Keratinocyte (primary cell): ENCODE data around the gene TDP2. TPM values are rescaled to one million over a fixed set of nuclear protein-coding genes. Genes with fewer than 3 reads are reported as not detected.
"Not testable (repeated sequence)": the region's sequence is repeated elsewhere in the genome, so short reads cannot be mapped to it uniquely, and the experiment has no call there.

ENCODE experiments used
- DNase-seq: peaks from one replicate; pipeline ENCODE4 v3.0.0-alpha.2; 2011; ENCODE audit warnings: low read depth, missing footprints, low spot score
- FAIRE-seq: peaks from 2 replicates; lab custom pipeline; 2011; peaks lifted over from hg19 to GRCh38; lab: Jason Lieb, UNC
- H2AFZ ChIP-seq: 2 replicates; pipeline ENCODE4 v1.6.0; 2012; ENCODE audit warnings: low read length, control low read depth, inconsistent platforms; ENCODE audit not compliant: control insufficient read depth
- H3K27ac ChIP-seq: 2 replicates; pipeline ENCODE4 v1.5.1; 2011; ENCODE audit warnings: low read length; ENCODE audit not compliant: control insufficient read depth, insufficient read depth
- H3K27me3 ChIP-seq: 3 replicates; pipeline ENCODE4 v1.6.0; 2011; ENCODE audit warnings: low read length; ENCODE audit not compliant: control insufficient read depth, insufficient read depth; ENCODE audit errors: extremely low read depth
- H3K36me3 ChIP-seq, 2 experiments: 2 replicates in 1 of 2; 3 replicates in 1 of 2; pipeline ENCODE4 v1.5.1; 2011; ENCODE audit warnings: low read length in 2 of 2, mild to moderate bottlenecking in 1 of 2; ENCODE audit not compliant: control insufficient read depth in 2 of 2, insufficient read depth in 2 of 2; ENCODE audit errors: extremely low read depth in 1 of 2
- H3K4me1 ChIP-seq: 3 replicates; pipeline ENCODE4 v1.5.1; 2011; ENCODE audit warnings: low read length; ENCODE audit not compliant: control insufficient read depth, insufficient read depth; ENCODE audit errors: extremely low read depth
- H3K4me2 ChIP-seq: 3 replicates; pipeline ENCODE4 v1.6.0; 2011; ENCODE audit warnings: low read depth, low read length; ENCODE audit not compliant: control insufficient read depth, insufficient read depth; ENCODE audit errors: extremely low read depth
- H3K4me3 ChIP-seq, 3 experiments: fragments of 200-600 bp in 1 of 3; sonication (generic) in 1 of 3; 2 replicates in 2 of 3; 3 replicates in 1 of 3; pipeline ENCODE4 v1.5.1; 2011 to 2016; ENCODE audit warnings: low read length in 3 of 3, mild to moderate bottlenecking in 3 of 3, control low read depth in 2 of 3, inconsistent platforms in 1 of 3, low read depth in 1 of 3, mixed read lengths in 1 of 3, mixed run types in 1 of 3, moderate library complexity in 1 of 3; ENCODE audit not compliant: control insufficient read depth in 2 of 3, insufficient read depth in 2 of 3; ENCODE audit errors: extremely low read depth in 1 of 3
- H3K79me2 ChIP-seq: 2 replicates; pipeline ENCODE4 v1.6.0; 2012; ENCODE audit warnings: low read length; ENCODE audit not compliant: control insufficient read depth, insufficient read depth
- H3K9ac ChIP-seq: 3 replicates; pipeline ENCODE4 v1.6.0; 2011; ENCODE audit warnings: low read length; ENCODE audit not compliant: control insufficient read depth, insufficient read depth; ENCODE audit errors: extremely low read depth
- H3K9me1 ChIP-seq: 3 replicates; pipeline ENCODE4 v1.6.0; 2011; ENCODE audit warnings: low read length; ENCODE audit not compliant: control insufficient read depth, insufficient read depth; ENCODE audit errors: extremely low read depth
- H3K9me3 ChIP-seq: 2 replicates; pipeline ENCODE4 v1.5.1; 2012; ENCODE audit warnings: low read depth, low read length; ENCODE audit not compliant: control insufficient read depth
- H4K20me1 ChIP-seq: 3 replicates; pipeline ENCODE4 v1.6.0; 2011; ENCODE audit warnings: low read length; ENCODE audit not compliant: control insufficient read depth, insufficient read depth; ENCODE audit errors: extremely low read depth
- EZH2 ChIP-seq: IDR thresholded peaks from one replicate; pipeline ENCODE4 v1.6.1; 2012; ENCODE audit warnings: inconsistent platforms, mild to moderate bottlenecking, low read length, moderate library complexity
- dilution Hi-C: fragments of 300-500 bp; cut with MboI; formaldehyde crosslinking; loops from one replicate; pipeline ENCODE4 v1.7.0; 2020; ENCODE audit warnings: low sequenced_read_pairs; ENCODE audit not compliant: extremely low pct_ligation_motif_present
- polyA plus RNA-seq, 5 experiments: library from polyadenylated mRNA; depleted of rRNA in 3 of 5; stranded (reverse) in 3 of 5; stranded (forward) in 1 of 5; unstranded in 1 of 5; fragments of >200 nt; gene quantifications; 1 replicate in 1 of 5; 2 replicates in 3 of 5; 3 replicates in 1 of 5; pipeline versions ENCODE4 v1.2.1 to v1.2.3, GENCODE V29; 2011 to 2012; ENCODE audit warnings: missing spikeins in 2 of 5, low read depth in 1 of 5, low replicate concordance in 1 of 5
- TF ChIP-seq, protein P1 (sequence below), 3 experiments: IDR thresholded peaks in 1 of 3; conservative IDR thresholded peaks in 1 of 3; optimal IDR thresholded peaks in 1 of 3; 2 replicates in 2 of 3; 3 replicates in 1 of 3; pipeline versions ENCODE3 to v1.5.1; 2011; ENCODE audit warnings: low read length in 3 of 3, mild to moderate bottlenecking in 3 of 3, moderate library complexity in 2 of 3, control low read depth in 1 of 3, inconsistent platforms in 1 of 3; ENCODE audit not compliant: insufficient read depth in 2 of 3; ENCODE audit errors: extremely low read depth in 1 of 3

TDP2 gene
- polyA plus RNA-seq, 1 donor (not counting 4 experiments of a cell fraction or from before 2014, with no cell fraction given), result 39.8 TPM

GRCh38 chr6:24673625-24674024 is 6.9 kb upstream of the TDP2 start:
- TF ChIP-seq EZH2, result no peak
- TF ChIP-seq, protein P1, sequence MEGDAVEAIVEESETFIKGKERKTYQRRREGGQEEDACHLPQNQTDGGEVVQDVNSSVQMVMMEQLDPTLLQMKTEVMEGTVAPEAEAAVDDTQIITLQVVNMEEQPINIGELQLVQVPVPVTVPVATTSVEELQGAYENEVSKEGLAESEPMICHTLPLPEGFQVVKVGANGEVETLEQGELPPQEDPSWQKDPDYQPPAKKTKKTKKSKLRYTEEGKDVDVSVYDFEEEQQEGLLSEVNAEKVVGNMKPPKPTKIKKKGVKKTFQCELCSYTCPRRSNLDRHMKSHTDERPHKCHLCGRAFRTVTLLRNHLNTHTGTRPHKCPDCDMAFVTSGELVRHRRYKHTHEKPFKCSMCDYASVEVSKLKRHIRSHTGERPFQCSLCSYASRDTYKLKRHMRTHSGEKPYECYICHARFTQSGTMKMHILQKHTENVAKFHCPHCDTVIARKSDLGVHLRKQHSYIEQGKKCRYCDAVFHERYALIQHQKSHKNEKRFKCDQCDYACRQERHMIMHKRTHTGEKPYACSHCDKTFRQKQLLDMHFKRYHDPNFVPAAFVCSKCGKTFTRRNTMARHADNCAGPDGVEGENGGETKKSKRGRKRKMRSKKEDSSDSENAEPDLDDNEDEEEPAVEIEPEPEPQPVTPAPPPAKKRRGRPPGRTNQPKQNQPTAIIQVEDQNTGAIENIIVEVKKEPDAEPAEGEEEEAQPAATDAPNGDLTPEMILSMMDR (optimal IDR thresholded peaks at IDR 0.05 in 1 of 3, IDR thresholded peaks at IDR 0.05 in 1 of 3, conservative IDR thresholded peaks at IDR 0.05 in 1 of 3; ENCODE audit: extremely low read depth in 1 of 3, insufficient read depth in 2 of 3, low read length in 3 of 3), result no peak
- H2AFZ ChIP-seq, result no peak overlapping the region
- H3K4me3 ChIP-seq, result no peak overlapping the region
- no peak for FAIRE-seq
- DNase-seq, result no peak
- no peak overlapping the region for H3K27ac ChIP-seq
- no peaks in the 10 kb centered on the region for H3K36me3 ChIP-seq
- H4K20me1 ChIP-seq, result no peaks in the 10 kb centered on the region
- no peak overlapping the region for H3K4me2 ChIP-seq
- no peak overlapping the region for H3K9ac ChIP-seq
- H3K27me3 ChIP-seq, result no peaks in the 10 kb centered on the region
- H3K79me2 ChIP-seq, result no peaks in the 10 kb centered on the region
- peaks cover 2% of the 10 kb centered on the region for H3K9me3 ChIP-seq
- H3K9me1 ChIP-seq, result no peaks in the 10 kb centered on the region
- dilution Hi-C loops, result no loop called here
- no peaks in the 10 kb centered on the region for H3K4me1 ChIP-seq

GRCh38 chr6:24672620-24673182 is 6.0 kb upstream of the TDP2 start:
- Histone ChIP-seq H2AFZ (no peak overlapping the region), H3K4me3 (no peak overlapping the region), H3K4me2 (no peak overlapping the region), H3K27ac (no peak overlapping the region), H3K4me1 (peaks cover 3% of the 10 kb centered on the region), H4K20me1 (no peaks in the 10 kb centered on the region), H3K9me1 (no peaks in the 10 kb centered on the region), H3K9me3 (peaks cover 2% of the 10 kb centered on the region), H3K79me2 (peaks cover 5% of the 10 kb centered on the region), H3K36me3 (no peaks in the 10 kb centered on the region), H3K9ac (no peak overlapping the region), H3K27me3 (no peaks in the 10 kb centered on the region)
- no peak for DNase-seq
- no peak for FAIRE-seq
- TF ChIP-seq EZH2, result no peak
- TF ChIP-seq, protein P1 (optimal IDR thresholded peaks at IDR 0.05 in 1 of 3, IDR thresholded peaks at IDR 0.05 in 1 of 3, conservative IDR thresholded peaks at IDR 0.05 in 1 of 3; ENCODE audit: extremely low read depth in 1 of 3, insufficient read depth in 2 of 3, low read length in 3 of 3), result no peak
- dilution Hi-C loops, result no loop called here

- H3K9ac ChIP-seq, H3K27me3 ChIP-seq, H3K4me1 ChIP-seq, H4K20me1 ChIP-seq, H3K27ac ChIP-seq, H3K9me3 ChIP-seq, H3K36me3 ChIP-seq, H3K9me1 ChIP-seq, dilution Hi-C loops, H3K4me2 ChIP-seq, FAIRE-seq, DNase-seq, H2AFZ ChIP-seq, H3K4me3 ChIP-seq: not testable (repeated sequence)
- H3K79me2 ChIP-seq, result peaks cover 14% of the 10 kb centered on the region
Observed at GRCh38 chr6:24671077-24671476, 4.4 kb upstream of the TDP2 start.

DNA sequence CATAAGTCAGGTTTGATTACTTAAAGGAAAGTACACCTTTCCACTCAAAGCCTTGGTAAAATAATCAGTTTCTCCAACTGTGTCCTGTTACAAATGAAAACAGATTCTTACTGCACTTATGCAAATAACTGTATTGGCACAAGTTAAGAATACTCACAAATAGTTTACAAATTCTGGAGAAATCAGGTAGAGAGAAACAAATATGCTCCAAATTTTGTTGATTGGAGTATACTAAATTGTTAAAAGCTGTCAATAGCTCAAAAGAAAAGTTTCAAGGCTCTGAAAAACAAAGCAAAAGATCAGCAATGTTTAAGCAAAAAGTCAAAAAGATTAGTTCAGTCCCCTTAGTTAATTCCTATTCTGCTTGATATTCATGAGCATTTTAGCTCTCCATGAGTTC is 3.8 kb upstream of the TDP2 start:
- dilution Hi-C loops, H3K9me3 ChIP-seq, H3K36me3 ChIP-seq, DNase-seq, H2AFZ ChIP-seq, FAIRE-seq, H4K20me1 ChIP-seq, H3K27ac ChIP-seq, H3K4me2 ChIP-seq, H3K27me3 ChIP-seq, H3K9me1 ChIP-seq, H3K9ac ChIP-seq, H3K4me3 ChIP-seq: not testable (repeated sequence)
- Histone ChIP-seq H3K4me1 (peaks cover 11% of the 10 kb centered on the region), H3K79me2 (peaks cover 19% of the 10 kb centered on the region)
